Gastrocnemius medialis (tissue), 4 donors: Measurements from ENCODE around the gene SLC44A1.

Experiments used
- CTCF ChIP-seq, 5 experiments: fragments of 450-650 bp in 3 of 5; fragments of 200-600 bp in 2 of 5; sonication (generic) in 2 of 5; IDR thresholded peaks in 4 of 5; conservative IDR thresholded peaks in 1 of 5; 1 replicate in 4 of 5; 2 replicates in 1 of 5; pipeline ENCODE4 v1.5.1; 2016 to 2019; ENCODE audit warnings: antibody characterized with exemption in 5 of 5, mild to moderate bottlenecking in 3 of 5, moderate library complexity in 3 of 5
- POLR2A ChIP-seq, 2 donors: fragments of 450-650 bp; IDR thresholded peaks; one replicate each; pipeline ENCODE4 v1.6.1; 2017; ENCODE audit warnings: antibody characterized with exemption in 2 of 2, mild to moderate bottlenecking in 2 of 2, moderate library complexity in 2 of 2

- TF ChIP-seq POLR2A (IDR thresholded peaks at IDR 0.05) (no peak), CTCF (IDR thresholded peaks at IDR 0.05 in 4 of 5, conservative IDR thresholded peaks at IDR 0.05 in 1 of 5) (no peak)
Measured at GRCh38 chr9:105319202-105319813, 74.9 kb downstream of the SLC44A1 start.
